Astrocyte of the cerebellum (primary cell): ENCODE results near the gene CDC73.

ENCODE experiments used
- DNase-seq: peaks from one replicate; pipeline ENCODE4 v3.0.0-alpha.2; 2011; ENCODE audit warnings: low read depth
- H3K4me3 ChIP-seq: 2 replicates; pipeline ENCODE4 v1.5.1; 2011; ENCODE audit warnings: mild to moderate bottlenecking, low read depth, low read length, moderate library complexity
- CTCF ChIP-seq: IDR thresholded peaks from 2 replicates; pipeline ENCODE4 v1.5.1; 2012; ENCODE audit warnings: low read length, low read depth, moderate library complexity, mild to moderate bottlenecking; ENCODE audit errors: missing control alignments
- in situ Hi-C: cut with HindIII; loops from 2 replicates; pipeline ENCODE4 v1.10.0; 2017; ENCODE audit warnings: low sequenced_read_pairs

Gene CDC73

GRCh38 chr1:193301746-193302145 lies 179.9 kb downstream of the CDC73 start:
- in situ Hi-C loops = no loop called here
- DNase-seq = no peak
- H3K4me3 ChIP-seq = no peak overlapping the region
- no peak for TF ChIP-seq CTCF

- DNase-seq = no peak
- in situ Hi-C loops = no loop called here
- TF ChIP-seq CTCF = no peak
- no peak overlapping the region for H3K4me3 ChIP-seq
Measured at GRCh38 chr1:193303849-193304248, 182.0 kb downstream of the CDC73 start.
